Measurements from ENCODE around the gene MEX3B.

- TF ChIP-seq CTCF (IDR thresholded peaks at IDR 0.05) = no peak
- no peak for TF ChIP-seq POLR2A (IDR thresholded peaks at IDR 0.05)
Observed at GRCh38 chr15:82051664-82052063, 5.8 kb upstream of the MEX3B start.
